COLO668 (cell line): ENCODE data around the gene C17orf50.
A peak's percentile ranks its signal among the peaks of the same experiment; 100 is the strongest.

ENCODE experiments used
- DNase-seq: peaks from one replicate; lab custom pipeline; 2025; ENCODE audit not compliant: unreplicated experiment; lab: John Stamatoyannopoulos, UW

The C17orf50 gene

DNA sequence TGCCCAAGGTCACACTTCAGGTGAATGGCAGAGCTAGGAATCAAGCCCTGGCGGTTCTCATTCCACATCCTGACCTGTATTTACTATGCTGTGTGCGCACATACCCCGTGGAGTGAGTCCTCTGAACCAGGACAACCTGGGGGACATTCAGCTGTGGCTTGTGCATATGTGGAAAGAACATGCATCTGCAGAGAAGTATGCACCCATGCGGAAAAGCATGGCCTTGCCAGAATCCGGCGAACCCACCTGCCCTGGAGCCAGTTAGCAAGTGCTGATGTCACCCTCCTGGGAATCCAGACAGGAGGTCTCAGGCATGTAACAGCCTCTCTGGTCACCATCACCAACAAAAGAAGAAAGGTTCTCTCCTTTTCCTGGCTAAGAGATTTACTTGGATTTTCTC lies 27.3 kb upstream of the C17orf50 start:
- DNase-seq, result no peak

GRCh38 chr17:35734396-35734795 lies 26.3 kb upstream of the C17orf50 start:
- DNase-seq, result no peak

GRCh38 chr17:35735036-35735805 lies 25.5 kb upstream of the C17orf50 start:
- DNase-seq, result no peak

DNA sequence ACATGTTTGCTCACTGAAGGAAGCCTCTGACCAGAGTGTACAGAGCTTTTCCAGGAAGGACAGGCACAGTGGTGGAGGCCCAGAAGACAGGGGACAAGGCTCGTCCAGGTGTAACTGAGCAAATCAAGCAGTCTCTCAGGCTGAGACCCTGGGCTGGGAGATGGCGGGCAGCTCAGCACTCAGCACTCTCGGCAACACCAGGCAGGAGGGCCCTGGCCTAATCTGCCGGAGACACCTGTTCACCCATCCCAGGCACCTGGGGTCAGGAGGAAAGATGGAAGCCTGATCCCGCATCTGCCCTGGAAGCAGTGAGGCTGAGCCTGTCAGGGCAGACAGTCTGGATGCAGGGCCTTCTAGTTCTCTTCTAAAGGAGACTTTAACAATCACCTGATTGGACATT lies 24.5 kb upstream of the C17orf50 start:
- DNase-seq, result no peak

- no peak for DNase-seq
Observed at GRCh38 chr17:35738519-35739133, 22.1 kb upstream of the C17orf50 start.

- DNase-seq, result no peak
Observed at GRCh38 chr17:35740216-35740615, 20.5 kb upstream of the C17orf50 start.

- DNase-seq, result peak; percentile 4
Observed at GRCh38 chr17:35740997-35741931, 19.4 kb upstream of the C17orf50 start.

GRCh38 chr17:35742496-35742895 lies 18.2 kb upstream of the C17orf50 start:
- DNase-seq, result no peak

DNA sequence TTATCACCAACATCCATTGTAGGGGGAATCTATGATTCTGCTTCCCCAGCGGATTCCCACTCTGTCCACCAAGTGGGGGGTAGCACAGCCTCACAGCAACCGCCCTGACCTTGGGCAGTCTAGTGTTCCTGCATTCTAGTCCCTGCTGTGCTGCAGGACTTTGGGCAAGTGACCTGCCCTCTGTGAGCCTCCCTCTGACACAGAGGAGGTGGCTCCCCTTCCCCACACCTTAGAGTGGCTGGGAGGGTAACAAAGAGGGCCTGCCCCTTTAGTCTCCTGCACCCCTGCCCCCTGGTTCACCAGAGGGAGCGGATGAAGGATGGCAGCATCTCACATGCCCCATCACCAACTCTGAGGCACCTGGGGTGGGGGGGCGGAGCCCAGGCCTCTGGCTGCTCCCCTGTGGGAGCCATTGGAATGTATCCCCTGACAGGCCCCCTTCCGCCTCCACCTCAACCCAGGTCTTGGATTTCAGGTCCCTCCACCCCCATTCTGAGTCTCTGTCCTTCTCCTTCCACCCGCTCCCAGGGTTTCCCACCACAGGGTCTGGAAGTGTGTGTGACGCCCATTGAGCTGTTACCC lies 17.7 kb upstream of the C17orf50 start:
- DNase-seq, result no peak

- DNase-seq, result no peak
Observed at GRCh38 chr17:35743626-35744328, 16.9 kb upstream of the C17orf50 start.

- DNase-seq, result no peak
Observed at GRCh38 chr17:35744830-35745229, 15.9 kb upstream of the C17orf50 start.

DNA sequence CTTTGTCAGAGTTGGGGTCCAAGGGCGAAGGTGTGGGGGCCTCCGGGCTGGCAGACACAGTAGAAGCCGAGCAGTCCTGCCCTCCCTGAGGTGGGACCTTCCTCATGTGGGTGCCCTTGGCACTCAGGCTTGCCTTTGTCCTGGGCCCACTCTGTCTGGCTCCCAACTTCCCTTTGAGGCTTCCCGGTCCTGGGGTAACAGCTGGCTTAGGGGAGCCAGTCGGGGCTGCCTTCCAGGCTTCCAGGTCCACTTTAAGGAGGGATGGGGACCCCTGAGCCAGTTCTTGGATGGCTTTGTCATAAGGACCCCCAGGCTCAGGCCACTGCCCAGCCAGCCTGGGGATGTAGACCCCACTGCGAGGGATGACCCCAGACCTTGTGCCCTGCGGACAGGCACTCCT lies 15.4 kb upstream of the C17orf50 start:
- DNase-seq, result no peak

DNA sequence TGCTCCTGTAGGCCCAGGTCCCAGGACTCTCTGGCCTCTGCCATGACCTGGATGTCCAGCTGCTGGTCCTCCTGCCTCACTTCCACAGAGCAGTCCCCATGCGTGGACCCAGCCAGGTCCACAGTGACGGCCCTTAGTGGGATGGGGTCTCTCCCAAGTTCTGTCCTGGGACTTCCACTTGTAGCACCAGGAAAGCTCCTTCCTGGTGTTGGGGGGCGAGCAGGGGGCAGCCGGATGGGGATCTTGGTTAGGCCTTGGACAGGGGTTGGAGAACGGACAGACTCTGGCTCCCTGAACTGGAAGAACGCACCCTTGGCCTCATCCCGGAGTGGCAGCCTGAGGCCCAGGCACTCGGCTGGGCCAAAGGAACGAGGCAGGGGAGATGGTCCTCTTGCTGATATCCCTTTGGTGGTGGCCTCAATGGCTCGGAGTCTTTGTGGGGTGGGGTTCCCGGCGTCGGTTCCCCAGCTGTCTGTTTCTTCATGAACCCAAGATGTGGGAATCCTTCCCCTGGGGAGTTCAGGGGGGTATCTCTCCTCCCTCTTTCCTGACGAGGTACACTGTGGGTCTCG lies 14.9 kb upstream of the C17orf50 start:
- DNase-seq, result no peak

DNA sequence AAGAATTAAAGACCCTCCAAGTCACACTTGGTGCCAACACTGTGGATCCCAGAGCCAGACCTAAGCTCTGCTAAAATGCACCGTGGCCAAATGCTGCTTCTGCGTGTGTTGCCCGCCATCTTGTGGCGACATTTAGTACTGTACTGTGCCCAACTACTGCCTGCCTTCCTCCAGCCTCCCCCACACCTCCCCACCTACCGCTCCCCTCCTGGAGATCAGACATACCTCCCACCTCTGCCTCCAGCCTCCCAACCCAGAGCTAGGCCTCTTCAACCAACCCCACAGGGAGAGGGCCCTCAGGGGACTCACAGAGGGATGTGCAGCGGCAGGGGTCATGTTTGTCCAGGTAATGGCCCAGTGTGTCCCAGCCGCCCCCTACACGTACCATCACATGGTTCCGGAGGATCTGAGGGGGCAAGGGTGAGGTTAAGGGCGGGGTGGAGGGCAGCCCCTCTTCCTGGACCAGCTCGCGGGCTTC lies 13.1 kb upstream of the C17orf50 start:
- peak; percentile 48 for DNase-seq

GRCh38 chr17:35748341-35748841 lies 12.3 kb upstream of the C17orf50 start:
- no peak for DNase-seq

GRCh38 chr17:35748979-35749378 lies 11.7 kb upstream of the C17orf50 start:
- no peak for DNase-seq

GRCh38 chr17:35749560-35750412 lies 10.9 kb upstream of the C17orf50 start:
- DNase-seq, result no peak

DNA sequence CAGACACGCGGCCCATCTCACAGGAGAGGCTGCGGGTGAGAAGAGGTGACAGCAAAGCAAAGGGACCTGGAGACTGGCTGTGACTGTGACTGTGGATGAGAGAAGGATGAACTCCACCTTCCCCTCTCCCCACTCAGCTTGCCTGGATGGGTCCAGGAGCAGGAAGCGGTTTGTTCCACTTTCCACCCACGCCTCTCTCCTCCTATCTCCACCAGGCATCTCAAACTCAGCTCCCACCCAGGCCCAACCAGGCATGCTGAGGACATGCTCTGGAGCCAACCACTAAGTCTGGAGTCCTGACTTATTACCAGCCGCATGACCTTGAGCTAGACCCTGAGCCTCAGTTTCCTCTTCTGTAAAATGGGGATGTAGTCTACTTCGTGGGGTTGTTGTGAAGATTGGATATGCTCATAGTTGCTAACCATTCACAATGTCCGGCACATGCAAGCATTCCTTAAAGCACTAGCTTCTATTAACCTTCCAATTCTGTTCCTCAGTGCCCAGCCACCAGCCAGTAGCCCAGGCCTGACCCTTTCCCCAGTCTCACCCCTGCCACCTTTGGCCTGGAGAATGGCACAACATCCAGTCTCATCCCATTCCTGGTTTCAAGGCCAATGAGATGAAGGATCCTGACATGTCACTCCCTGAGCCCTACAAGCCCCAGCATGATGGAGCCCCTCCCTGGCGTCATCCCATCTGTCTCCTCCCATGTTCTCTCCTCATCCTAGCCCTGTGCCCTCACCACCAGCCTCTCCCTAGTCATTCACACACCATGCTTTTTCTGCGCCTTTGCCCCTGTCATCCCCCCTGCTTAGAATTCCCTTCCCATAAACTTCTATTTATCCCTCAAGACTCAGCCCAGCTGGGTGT lies 9.9 kb upstream of the C17orf50 start:
- no peak for DNase-seq
